Activated CD4-positive, alpha-beta T cell treated with anti-CD3 and anti-CD28 coated beads, Interleukin-10, Interleukin-2, amounts not matched to agents 100 ng/mL and 50 ng/mL, durations not matched to agents 16 hours and 8 hours (primary cell): ENCODE data around the gene NEXN.

Experiments used
- DNase-seq: peaks from one replicate; pipeline ENCODE4 v3.0.0-alpha.2; 2020

The NEXN gene

GRCh38 chr1:77888081-77888780 is at the start of gene NEXN:
Gene NEXN (plus strand): TSS chr1:77888624. CDS start chr1:77916107, 27,483 bp downstream.
- DNase-seq: no peak

DNA sequence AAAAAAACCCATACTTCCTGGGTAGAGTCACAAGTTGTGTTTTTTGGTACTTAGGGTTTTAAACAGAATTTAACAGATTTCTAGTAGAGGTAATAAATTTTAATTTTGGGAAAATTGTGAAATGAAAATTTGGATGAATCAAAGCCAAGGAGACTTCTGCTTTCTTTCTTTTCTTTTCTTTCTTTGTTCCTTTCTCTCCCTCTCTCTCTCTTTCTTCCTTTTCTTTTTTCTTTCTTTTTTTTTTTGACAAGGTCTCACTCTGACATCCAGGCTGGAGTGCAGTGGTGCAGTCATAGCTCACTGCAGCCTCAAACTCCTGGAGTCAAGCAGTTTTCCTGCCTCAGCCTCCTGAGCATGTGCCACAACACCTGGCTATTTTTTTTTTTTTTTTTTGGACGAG is 46.9 kb upstream of the NEXN start:
- no peak for DNase-seq

DNA sequence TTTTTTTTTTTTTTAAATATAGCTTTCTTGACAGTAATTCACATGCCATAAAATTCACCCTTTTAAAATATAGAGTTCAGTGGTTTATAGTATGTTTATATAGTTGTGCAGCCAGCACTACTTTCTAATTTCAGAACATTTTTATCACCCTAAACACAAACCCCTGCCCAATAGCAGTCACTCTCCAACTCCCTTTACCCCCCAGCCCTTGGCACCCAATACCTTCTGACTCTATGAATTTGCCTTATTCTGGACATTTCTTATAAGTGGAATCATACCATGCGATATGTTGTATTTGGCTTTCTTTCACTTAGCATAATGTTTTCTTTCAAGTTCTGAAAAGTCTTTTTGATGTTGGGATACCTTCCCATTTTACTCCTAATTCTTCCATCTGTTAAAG is 42.5 kb upstream of the NEXN start:
- no peak for DNase-seq

DNA sequence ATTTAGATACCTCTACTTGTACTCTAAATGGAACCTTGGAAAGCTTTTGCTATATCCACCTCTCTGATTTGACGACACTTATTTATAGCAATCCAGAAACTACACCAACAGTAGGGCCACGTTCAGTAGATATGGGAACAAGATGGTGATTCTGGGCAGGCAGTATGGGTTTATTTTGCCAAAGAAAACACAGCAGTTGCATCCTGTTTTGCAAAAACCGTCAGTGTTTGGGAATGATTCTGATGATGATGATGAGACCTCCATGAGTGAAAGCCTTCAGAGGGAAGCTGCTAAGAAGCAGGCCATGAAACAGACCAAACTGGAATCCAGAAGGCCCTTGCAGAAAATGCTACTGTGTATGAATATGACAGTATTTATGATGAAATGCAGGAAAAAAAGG is 41.5 kb upstream of the NEXN start:
- DNase-seq: no peak

- no peak for DNase-seq
Observed at GRCh38 chr1:77847621-77848080, 40.8 kb upstream of the NEXN start.

- DNase-seq: no peak
Observed at GRCh38 chr1:77850082-77850481, 38.3 kb upstream of the NEXN start.

- no peak for DNase-seq
Observed at GRCh38 chr1:77857552-77857951, 30.9 kb upstream of the NEXN start.

GRCh38 chr1:77858725-77859124 is 29.7 kb upstream of the NEXN start:
- DNase-seq: no peak

DNA sequence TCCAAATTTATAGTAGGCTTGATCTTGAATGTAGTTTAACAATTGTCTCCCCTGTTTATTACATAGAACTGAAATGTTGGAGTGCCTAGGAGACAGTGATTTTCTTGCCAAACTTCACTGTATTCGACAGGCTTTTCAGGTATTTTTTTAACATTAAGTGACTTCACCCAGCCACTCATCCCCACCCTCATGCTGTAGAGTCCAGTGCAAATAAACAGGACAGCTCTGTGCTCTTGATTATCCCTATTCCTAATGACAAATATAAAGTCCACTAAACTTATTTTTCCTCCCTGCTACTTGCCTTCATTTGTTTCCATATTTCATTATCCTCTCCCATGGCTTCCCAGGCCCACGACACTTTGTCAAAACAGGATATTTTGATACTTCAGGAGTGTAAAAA is 29.2 kb upstream of the NEXN start:
- no peak for DNase-seq

DNA sequence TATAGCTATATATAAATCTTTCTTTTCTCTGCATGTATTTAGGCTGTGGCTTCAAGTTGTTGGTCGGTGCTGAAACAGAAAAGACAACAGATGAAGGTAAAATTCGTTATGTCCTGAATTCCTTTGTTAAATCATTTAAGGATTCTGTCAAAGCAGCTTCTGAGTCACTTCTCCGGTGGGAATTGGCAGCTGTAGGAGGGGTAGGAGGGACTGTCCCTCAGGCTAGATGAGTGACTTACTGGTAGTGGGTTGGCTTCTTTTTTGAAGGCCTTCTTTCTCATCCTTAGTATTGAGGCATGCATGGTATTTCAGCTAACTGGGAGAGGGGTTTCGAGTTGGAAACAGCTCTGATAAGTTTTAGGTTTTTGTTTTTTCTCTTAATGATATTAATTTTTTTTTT is 22.1 kb upstream of the NEXN start:
- no peak for DNase-seq

- no peak for DNase-seq
Observed at GRCh38 chr1:77872645-77873044, 15.8 kb upstream of the NEXN start.

DNA sequence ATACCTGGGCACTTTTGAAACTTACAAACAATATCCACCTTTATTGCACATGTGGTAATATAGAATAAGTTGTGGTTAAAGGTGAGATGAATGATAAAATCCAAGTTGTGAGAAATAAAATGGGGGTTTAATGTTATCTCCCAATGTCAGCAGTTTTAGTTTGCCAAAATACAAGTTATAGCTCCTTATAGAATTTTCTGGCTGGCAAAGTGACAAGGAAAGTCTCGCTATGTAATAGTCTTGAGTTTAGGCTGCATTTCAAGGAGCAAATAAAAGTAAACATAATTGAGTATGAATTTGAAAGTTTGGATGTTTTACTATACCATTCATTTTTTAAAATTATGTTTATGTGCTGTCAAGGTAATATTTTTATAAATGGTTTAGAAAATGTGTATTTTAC is 15.0 kb upstream of the NEXN start:
- DNase-seq: no peak

DNA sequence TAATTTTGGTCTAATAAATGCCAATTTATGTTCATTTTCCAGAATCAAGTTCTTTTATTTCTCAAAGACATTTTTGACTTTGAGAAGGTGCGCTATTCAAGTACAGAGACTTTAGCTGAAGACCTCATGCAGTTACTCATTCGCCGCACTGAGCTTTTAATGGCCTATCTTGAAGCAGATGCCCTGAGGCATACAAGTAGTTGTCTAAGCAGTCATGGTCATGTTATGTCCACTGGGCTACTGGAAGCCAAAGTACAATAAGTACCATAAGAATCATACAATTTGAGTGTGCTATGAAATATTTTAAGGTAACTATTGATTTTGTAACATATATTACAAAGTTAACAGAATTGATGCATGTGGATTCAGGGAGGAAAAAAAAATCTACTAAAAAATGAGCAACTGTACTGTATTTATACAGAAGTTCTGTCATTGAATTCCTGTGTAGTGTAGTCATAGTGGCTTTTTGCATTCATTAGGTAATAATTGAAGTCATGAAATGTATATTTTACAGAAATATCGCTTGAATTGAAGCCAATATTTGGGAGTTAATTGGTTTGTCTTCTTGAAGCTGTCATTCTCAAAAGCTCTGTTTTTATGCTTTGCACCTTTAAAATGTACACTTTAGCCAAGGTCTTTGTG is 13.5 kb upstream of the NEXN start:
- no peak for DNase-seq

- DNase-seq: no peak
Observed at GRCh38 chr1:77876884-77877283, 11.5 kb upstream of the NEXN start.

GRCh38 chr1:77881061-77881460 is 7.4 kb upstream of the NEXN start:
- no peak for DNase-seq

DNA sequence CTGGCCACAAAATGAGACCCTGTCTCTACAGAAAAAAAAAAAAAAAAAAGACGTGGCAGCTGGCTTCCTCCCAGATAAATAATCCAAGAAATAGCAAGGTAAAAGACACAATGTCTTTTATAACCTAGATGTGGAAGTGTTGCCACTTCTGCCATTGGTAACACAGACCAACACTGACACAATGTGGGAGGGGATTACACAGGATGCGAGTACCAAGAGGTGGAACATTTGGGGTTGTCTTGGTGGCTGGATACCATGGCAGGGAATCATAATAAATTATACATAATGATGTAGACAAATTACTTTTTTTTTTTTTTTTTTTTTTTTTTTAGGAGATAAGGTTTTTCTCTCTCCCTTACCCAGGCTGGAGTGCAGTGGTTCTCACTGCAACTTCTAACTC is 6.0 kb upstream of the NEXN start:
- no peak for DNase-seq

- DNase-seq: peak; percentile 4
Observed at GRCh38 chr1:77888781-77889642, 588 bp downstream of the NEXN start.

GRCh38 chr1:77889671-77890070 is 1.2 kb downstream of the NEXN start:
- no peak for DNase-seq

GRCh38 chr1:77891200-77891599 is 2.8 kb downstream of the NEXN start:
- DNase-seq: no peak

GRCh38 chr1:77899647-77900320 is 11.4 kb downstream of the NEXN start:
- DNase-seq: no peak

- peak; percentile 19 for DNase-seq
Observed at GRCh38 chr1:77900687-77901293, 12.4 kb downstream of the NEXN start.

GRCh38 chr1:77905603-77906002 is 17.2 kb downstream of the NEXN start:
- no peak for DNase-seq
